Subcutaneous adipose tissue (tissue), 4 donors: ENCODE measurements around the gene AVP. TPM values are rescaled to one million over a fixed set of nuclear protein-coding genes. Genes with fewer than 3 reads are reported as not detected.

Experiments used
- CTCF ChIP-seq: fragments of 450-650 bp; IDR thresholded peaks from one replicate; pipeline ENCODE4 v1.5.1; 2016; ENCODE audit warnings: low read depth, mild to moderate bottlenecking, control low read depth, antibody characterized with exemption, moderate library complexity
- total RNA-seq, 4 donors: library from RNA; depleted of rRNA; stranded (reverse); fragments of >200 nt; gene quantifications; one replicate each; pipeline ENCODE4 v1.1.0, GENCODE V29; 2016

AVP gene, protein sequence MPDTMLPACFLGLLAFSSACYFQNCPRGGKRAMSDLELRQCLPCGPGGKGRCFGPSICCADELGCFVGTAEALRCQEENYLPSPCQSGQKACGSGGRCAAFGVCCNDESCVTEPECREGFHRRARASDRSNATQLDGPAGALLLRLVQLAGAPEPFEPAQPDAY
- 1 to 10 TPM in 2 of 4 donors, not detected in 2; 4.3 to 4.6 TPM for total RNA-seq

DNA sequence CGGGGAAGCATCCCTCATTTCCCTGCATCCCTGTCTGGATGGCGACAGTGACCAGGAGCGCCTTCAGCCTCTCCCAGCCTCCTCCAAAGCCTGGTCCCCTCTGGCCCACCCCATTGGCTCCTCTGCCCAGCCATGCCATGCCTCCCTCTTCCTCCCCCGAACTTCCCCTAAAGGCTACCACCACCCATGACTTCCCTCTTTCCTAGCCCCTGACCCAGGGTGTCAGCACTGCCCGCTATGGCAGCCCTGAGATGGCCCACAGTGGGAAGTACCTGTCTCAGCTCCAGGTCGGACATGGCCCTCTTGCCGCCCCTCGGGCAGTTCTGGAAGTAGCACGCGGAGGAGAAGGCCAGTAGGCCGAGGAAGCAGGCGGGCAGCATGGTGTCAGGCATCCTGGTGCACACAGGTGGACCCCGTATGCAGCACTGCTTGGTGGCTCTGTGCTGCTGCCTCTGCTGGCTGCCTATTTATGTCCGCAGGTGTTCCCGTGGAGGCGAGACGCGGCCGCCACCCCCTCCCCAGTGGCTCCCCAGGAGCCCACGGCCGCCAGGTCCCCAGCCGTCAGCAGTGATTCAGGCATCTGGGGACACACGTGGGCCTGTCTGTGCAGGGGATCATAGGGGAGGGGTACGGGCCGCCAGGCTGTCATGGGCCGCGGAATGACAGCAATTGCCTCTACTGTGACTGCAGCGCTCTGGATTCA, at the start of gene AVP:
Gene AVP (minus strand): TSS at position 442 of the 703 bp plus-strand sequence. CDS start 50 bp downstream, at position 392.
- no peak for TF ChIP-seq CTCF

DNA sequence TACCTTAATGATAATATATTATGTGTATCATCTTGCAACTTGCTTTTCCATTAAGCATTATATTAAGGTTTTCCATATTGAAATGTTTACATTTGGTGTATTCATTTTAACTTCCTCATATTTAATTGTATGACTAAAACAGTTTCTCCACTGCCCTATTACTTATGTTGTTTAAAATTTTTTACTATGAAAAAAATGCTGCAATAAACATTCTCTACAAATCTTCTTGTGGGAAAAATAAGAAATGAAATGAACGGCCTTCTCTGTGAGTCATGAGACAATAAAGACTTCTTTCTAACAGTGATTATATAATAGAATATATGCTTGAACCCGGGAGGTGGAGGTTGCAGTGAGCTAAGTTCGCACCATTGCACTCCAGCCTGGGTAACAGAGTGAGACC, 49.6 kb upstream of the AVP start:
- TF ChIP-seq CTCF, result no peak

- TF ChIP-seq CTCF, result no peak
Measured at GRCh38 chr20:3133155-3133554, 48.6 kb upstream of the AVP start.

DNA sequence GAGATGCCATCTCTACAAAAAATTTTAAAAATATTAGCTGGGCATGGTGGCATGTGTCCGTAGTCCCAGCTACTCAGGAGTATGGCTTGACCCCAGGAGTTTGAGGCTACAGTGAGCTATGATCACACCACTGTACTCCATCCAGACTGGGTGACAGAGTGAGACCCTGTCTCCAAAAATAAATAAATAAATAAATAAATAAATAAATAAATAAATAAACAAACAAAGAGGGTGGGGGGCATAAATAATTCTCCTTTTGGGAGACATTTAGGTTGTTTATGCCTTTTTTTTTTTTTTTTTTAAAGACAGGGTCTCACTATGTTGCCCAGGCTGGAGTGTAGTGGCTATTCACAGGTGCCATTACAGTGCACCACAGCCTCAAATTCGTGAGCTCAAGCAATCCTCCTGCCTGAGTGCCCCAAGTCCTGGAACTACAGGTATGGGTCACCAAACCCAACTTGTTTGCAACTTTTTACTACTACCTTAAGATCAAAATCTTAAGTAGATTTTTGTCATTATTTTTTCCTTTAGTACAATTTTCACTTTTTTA, 45.6 kb upstream of the AVP start:
- no peak for TF ChIP-seq CTCF

DNA sequence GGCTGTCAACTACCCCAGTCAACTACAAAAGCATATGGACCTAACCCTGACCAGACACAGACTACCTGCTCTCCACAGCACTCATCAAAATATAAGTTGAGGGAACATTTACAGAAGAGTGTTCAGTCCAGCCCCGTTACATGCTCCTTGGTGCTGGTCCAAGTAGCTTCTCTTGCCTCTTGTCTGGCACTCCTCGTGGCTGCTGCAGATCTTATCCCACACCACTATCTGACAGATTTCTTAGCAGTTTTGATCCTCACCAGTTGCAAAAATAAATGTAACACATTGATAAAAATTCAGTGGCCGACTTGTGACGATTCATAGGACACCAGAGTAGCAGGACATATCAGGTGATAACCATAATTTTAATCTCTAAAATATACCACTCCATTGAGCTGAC, 44.6 kb upstream of the AVP start:
- no peak for TF ChIP-seq CTCF

- no peak for TF ChIP-seq CTCF
Measured at GRCh38 chr20:3128275-3128984, 43.9 kb upstream of the AVP start.

DNA sequence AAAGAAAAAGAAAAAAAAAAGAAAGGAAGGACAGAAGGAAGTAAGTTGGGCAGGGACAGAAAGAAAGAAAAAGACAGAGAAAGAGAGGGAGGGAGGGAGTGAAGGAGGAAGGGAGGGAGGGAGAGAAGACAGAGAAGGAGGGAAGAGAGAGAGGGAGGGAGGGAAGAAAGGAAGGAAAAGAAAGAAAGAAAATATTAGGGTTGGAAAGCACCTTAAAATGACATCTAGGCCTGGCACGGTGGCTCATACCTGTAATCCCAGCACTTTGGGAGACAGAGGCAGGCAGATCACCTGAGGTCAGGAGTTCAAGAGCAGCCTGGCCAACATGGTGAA, 42.0 kb upstream of the AVP start:
- no peak for TF ChIP-seq CTCF
